Ammon's horn (tissue), 1 donor: ENCODE data around the gene ZSWIM8.
A peak's percentile ranks its signal among the peaks of the same experiment; 100 is the strongest.

Experiments used
- DNase-seq: peaks from one replicate; pipeline ENCODE4 v3.0.0-alpha.2; 2016; ENCODE audit warnings: low spot score

ZSWIM8 gene

GRCh38 chr10:73841061-73841421 lies 55.6 kb downstream of the ZSWIM8 start:
- DNase-seq, result no peak

- DNase-seq, result no peak
These were observed 56.3 kb downstream of the ZSWIM8 start for GRCh38 chr10:73841526-73842285.

GRCh38 chr10:73842349-73842748 lies 56.9 kb downstream of the ZSWIM8 start:
- no peak for DNase-seq

- no peak for DNase-seq
These were observed 57.9 kb downstream of the ZSWIM8 start for GRCh38 chr10:73843261-73843660.

GRCh38 chr10:73847031-73847430 lies 61.6 kb downstream of the ZSWIM8 start:
- no peak for DNase-seq

- peak; percentile 91 for DNase-seq
These were observed 63.5 kb downstream of the ZSWIM8 start for GRCh38 chr10:73848821-73849489.

GRCh38 chr10:73850211-73850610 lies 64.8 kb downstream of the ZSWIM8 start:
- DNase-seq, result no peak

- no peak for DNase-seq
These were observed 65.6 kb downstream of the ZSWIM8 start for GRCh38 chr10:73850863-73851461.
